ENCODE data around the gene AIM2.

DNA sequence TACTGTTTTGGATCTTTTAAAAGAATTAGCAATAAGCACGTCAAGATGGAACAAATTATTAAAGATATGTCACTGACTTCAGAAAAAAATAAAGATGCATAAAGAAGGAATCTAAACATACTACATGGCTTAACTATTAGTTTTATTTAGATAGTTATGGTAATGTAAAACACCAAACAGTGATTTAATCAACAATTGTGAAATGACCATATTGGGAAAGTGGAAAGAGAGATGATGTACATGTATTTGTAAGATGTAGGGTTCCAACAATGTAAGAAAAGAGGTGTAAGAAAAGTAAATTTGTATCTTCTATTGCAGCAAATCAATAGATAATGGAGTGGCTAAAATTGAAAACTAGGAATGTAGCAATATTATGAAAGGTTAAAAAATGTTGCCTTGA is 6.4 kb upstream of the AIM2 start:
- TF ChIP-seq, protein P1, sequence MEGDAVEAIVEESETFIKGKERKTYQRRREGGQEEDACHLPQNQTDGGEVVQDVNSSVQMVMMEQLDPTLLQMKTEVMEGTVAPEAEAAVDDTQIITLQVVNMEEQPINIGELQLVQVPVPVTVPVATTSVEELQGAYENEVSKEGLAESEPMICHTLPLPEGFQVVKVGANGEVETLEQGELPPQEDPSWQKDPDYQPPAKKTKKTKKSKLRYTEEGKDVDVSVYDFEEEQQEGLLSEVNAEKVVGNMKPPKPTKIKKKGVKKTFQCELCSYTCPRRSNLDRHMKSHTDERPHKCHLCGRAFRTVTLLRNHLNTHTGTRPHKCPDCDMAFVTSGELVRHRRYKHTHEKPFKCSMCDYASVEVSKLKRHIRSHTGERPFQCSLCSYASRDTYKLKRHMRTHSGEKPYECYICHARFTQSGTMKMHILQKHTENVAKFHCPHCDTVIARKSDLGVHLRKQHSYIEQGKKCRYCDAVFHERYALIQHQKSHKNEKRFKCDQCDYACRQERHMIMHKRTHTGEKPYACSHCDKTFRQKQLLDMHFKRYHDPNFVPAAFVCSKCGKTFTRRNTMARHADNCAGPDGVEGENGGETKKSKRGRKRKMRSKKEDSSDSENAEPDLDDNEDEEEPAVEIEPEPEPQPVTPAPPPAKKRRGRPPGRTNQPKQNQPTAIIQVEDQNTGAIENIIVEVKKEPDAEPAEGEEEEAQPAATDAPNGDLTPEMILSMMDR (IDR thresholded peaks at IDR 0.05), result no peak
- TF ChIP-seq USF2 (IDR thresholded peaks at IDR 0.05; ENCODE audit: borderline replicate concordance, low read depth, low read length), result no peak
- TF ChIP-seq TEAD4 (IDR thresholded peaks at IDR 0.05; ENCODE audit: borderline replicate concordance, insufficient read depth), result no peak
- TF ChIP-seq, protein P2, sequence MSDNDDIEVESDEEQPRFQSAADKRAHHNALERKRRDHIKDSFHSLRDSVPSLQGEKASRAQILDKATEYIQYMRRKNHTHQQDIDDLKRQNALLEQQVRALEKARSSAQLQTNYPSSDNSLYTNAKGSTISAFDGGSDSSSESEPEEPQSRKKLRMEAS (IDR thresholded peaks at IDR 0.05; ENCODE audit: low read depth), result no peak
- TF ChIP-seq MEF2A (IDR thresholded peaks at IDR 0.05; ENCODE audit: borderline replicate concordance, low read depth), result no peak
- no peak for TF ChIP-seq POLR2AphosphoS5 (IDR thresholded peaks at IDR 0.05; ENCODE audit: low read depth, low read length)
- no peak for TF ChIP-seq REST (IDR thresholded peaks at IDR 0.05; ENCODE audit: low read depth, low read length)

All from SK-N-SH (cell line).